Activated T-helper 17 cell treated with anti-CD3 and anti-CD28 coated beads, Interleukin-2, amount 50 U/mL, for 72 hours (primary cell): ENCODE data around the gene CCDC116. TPM values are rescaled to one million over a fixed set of nuclear protein-coding genes. Genes with fewer than 3 reads are reported as not detected.

Experiments used
- ATAC-seq: fragments of 150-1000 bp; cut with Tn5 transposase; replicated peaks from 2 replicates; pipeline ENCODE4 v1.10.0; 2021; ENCODE audit warnings: mild to moderate bottlenecking, moderate library complexity
- H3K27ac Mint-ChIP-seq: one replicate; pipeline ENCODE4 v1.8.0; 2022; ENCODE audit warnings: mixed read lengths
- H3K27me3 Mint-ChIP-seq: one replicate; pipeline ENCODE4 v1.8.0; 2022; ENCODE audit warnings: mixed read lengths
- H3K36me3 Mint-ChIP-seq: one replicate; pipeline ENCODE4 v1.8.0; 2022; ENCODE audit warnings: low read depth, mild to moderate bottlenecking, mixed read lengths
- H3K4me1 Mint-ChIP-seq: one replicate; pipeline ENCODE4 v1.8.0; 2022; ENCODE audit warnings: mixed read lengths
- H3K4me3 Mint-ChIP-seq: one replicate; pipeline ENCODE4 v1.8.0; 2022; ENCODE audit warnings: mild to moderate bottlenecking, mixed read lengths
- H3K9me3 Mint-ChIP-seq: one replicate; pipeline ENCODE4 v1.8.0; 2022; ENCODE audit warnings: mixed read lengths
- total RNA-seq, 2 donors: library from RNA; stranded (reverse); gene quantifications; one replicate each; pipeline ENCODE4 v1.2.3, GENCODE V29; 2022

Gene CCDC116
- total RNA-seq, 2 donors from 2014 or later = 0.29 to 0.37 TPM

DNA sequence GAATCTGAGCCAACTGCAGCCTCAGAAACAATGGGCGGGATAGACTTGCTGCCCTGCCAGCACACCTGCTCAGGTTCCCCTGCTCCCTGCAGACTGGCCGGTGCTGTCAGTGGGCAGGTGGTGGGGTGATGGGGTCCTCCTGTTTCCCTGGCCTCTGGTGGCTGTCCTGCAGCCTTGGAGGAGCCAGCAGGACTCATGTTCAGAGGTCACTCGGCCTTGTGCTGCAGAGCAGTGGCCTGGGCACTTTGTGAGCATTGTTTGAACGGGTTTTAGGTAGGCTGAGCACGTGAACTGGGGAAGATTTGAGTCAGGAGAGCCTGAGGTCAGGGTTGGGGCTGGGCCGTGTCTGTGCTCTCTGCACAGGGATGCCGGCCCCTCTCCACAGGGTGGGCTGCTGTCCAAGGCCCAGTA lies 50.8 kb downstream of the CCDC116 start:
- no peak for ATAC-seq
- no peaks in the 10 kb centered on the region for H3K4me1 Mint-ChIP-seq
- no peak overlapping the region for H3K27ac Mint-ChIP-seq
- H3K4me3 Mint-ChIP-seq = no peak overlapping the region
- no peaks in the 10 kb centered on the region for H3K9me3 Mint-ChIP-seq
- H3K36me3 Mint-ChIP-seq = peaks cover 44% of the 10 kb centered on the region
- no peaks in the 10 kb centered on the region for H3K27me3 Mint-ChIP-seq

DNA sequence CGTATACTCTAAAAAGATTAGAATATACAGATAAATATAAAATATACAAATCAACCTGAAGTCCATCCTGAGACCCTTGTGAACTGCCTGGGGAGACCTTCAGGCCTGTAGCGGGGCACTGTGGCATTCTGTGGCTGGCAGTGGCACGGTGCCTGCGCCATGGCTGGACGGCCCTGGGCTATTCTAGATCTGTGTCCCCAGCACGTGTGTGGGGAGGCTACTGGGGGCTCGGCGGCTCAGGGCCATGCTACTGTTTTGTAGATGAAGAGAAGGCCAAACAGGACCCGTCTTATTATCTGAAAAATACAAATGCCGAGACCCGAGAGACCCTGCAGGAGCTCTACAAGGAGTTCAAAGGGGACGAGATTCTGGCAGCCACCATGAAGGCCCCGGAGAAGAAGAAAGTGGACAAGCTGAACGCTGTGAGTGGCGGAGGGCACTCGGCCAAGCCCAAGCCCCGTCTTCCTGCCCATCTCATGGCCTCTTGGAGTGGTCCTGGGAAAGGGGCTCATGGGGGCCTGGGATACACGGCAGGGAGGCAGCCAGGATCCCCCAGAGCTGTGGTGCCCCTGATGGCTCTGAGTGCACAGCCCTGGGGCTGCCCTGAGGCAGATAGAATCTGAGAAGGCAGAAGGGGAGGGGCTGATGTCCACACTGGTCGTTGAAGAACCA lies 52.1 kb downstream of the CCDC116 start:
- Mint-ChIP-seq H3K36me3 (peaks cover 55% of the 10 kb centered on the region), H3K4me1 (no peaks in the 10 kb centered on the region), H3K27me3 (no peaks in the 10 kb centered on the region), H3K9me3 (no peaks in the 10 kb centered on the region), H3K27ac (peak overlapping the region; percentile 38), H3K4me3 (no peak overlapping the region)
- ATAC-seq = no peak

DNA sequence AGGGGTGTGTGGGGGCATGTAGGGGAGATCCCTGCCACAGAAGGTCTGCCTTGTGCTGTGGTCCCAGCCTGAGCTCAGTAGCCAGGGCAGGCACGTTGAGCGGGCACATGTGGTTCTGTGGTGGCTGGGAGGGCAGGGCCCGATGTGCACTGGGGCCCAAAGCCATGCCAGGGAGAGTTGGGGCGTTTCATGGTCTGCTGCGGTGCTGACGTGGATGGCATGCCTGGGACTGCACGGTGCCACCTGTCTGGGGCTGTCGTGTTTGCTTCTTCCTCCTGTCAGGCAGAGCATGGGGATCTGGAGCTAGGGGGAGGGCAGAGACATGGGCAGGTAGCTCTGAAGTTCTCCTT lies 52.6 kb downstream of the CCDC116 start:
- Mint-ChIP-seq H3K36me3 (peaks cover 60% of the 10 kb centered on the region), H3K27me3 (no peaks in the 10 kb centered on the region), H3K27ac (peak overlapping the region; percentile 38), H3K9me3 (no peaks in the 10 kb centered on the region), H3K4me1 (no peaks in the 10 kb centered on the region), H3K4me3 (no peak overlapping the region)
- ATAC-seq = no peak

DNA sequence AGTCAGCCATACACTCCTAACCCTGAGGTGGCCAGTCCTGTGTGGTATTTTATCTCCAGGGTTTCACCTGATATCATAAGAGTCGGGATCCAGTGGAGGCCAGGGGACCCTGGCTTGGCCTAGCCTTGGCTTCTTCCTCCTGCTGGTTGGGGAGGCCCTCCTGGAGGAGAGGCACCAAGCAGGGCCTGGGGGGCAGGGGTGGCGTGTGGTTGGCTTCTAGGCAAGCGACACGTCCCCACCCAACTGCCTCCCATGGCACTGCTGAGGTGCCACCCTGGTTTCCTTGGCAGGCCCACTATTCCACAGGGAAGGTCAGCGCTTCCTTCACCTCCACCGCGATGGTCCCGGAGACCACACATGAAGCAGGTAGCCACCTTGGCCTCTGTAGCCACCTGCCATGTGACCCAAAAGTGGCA lies 53.6 kb downstream of the CCDC116 start:
- no peak overlapping the region for H3K27ac Mint-ChIP-seq
- ATAC-seq = no peak
- H3K27me3 Mint-ChIP-seq = no peaks in the 10 kb centered on the region

More for the DNA sequence above, 53.6 kb downstream of the CCDC116 start:
- no peak overlapping the region for H3K4me3 Mint-ChIP-seq
- H3K9me3 Mint-ChIP-seq = no peaks in the 10 kb centered on the region
- H3K4me1 Mint-ChIP-seq = peaks cover 6% of the 10 kb centered on the region
- H3K36me3 Mint-ChIP-seq = peaks cover 65% of the 10 kb centered on the region

Other genes starting within 250 kb of the CCDC116 start
- under 1 TPM; 0.13 to 0.39 TPM for gene RIMBP3B, start 249.0 kb upstream of the CCDC116 start, total RNA-seq
- 1 to 10 TPM; 4.8 to 6.2 TPM for gene HIC2, start 215.4 kb upstream of the CCDC116 start, total RNA-seq
- gene TMEM191C, start 165.4 kb upstream of the CCDC116 start, total RNA-seq = 1 to 10 TPM in 1 of 2 donors, under 1 TPM in 1; 0.82 to 5.2 TPM
- gene RIMBP3C, start 81.3 kb upstream of the CCDC116 start, total RNA-seq = under 1 TPM; 0.06 to 0.19 TPM
- gene UBE2L3, start 65.0 kb upstream of the CCDC116 start, total RNA-seq = 10 to 100 TPM; 36.6 to 78.9 TPM
- 10 to 100 TPM; 28.9 to 56.6 TPM for gene YDJC, start 2.7 kb upstream of the CCDC116 start, total RNA-seq
- gene SDF2L1, start 9.5 kb downstream of the CCDC116 start, total RNA-seq = 10 to 100 TPM; 15.3 to 48.5 TPM
- 10 to 100 TPM; 37.0 to 50.0 TPM for gene PPIL2, start 33.3 kb downstream of the CCDC116 start, total RNA-seq
- 1 to 10 TPM in 1 of 2 donors, under 1 TPM in 1; 0.91 to 4.6 TPM for gene YPEL1, start 103.0 kb downstream of the CCDC116 start, total RNA-seq
- gene MAPK1, start 234.9 kb downstream of the CCDC116 start, total RNA-seq = 10 to 100 TPM; 48.6 to 70.7 TPM